ENCODE results near the gene WFIKKN1. TPM values are rescaled to one million over a fixed set of nuclear protein-coding genes. Genes with fewer than 3 reads are reported as not detected.
"Not testable (repeated sequence)": the region's sequence is repeated elsewhere in the genome, so short reads cannot be mapped to it uniquely, and the experiment has no call there.

The WFIKKN1 gene
- total RNA-seq, 2 donors from 2014 or later, result 0.10 to 0.18 TPM

DNA sequence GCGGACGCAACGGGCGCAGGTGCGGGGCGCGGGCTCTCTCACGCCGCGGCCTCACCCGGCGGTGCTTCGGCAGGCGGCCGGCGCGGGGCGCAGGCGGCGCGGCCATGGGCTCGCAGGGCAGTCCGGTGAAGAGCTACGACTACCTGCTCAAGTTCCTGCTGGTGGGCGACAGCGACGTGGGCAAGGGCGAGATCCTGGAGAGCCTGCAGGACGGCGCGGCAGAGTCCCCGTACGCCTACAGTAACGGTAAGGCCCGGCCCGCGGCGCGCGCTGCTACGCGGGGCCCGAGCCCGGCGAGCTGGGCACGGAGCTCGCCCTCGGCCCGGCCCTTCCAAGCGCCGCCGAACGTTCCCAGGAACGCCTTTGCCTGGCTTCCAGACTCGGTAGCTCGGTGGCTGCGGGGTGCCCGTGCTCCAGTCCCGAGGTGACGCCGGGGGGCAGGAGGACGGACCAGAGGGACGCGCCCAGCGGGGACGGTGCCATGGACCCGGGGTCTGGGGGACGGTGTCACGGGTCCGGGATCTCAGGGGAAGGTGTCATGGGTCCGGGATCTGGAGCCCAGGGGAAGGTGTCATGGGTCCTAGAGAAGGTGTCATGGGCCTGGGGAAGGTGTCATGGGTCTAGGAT lies 40.5 kb upstream of the WFIKKN1 start:
- DNase-seq, result no peak
- no peaks in the 10 kb centered on the region for H3K9me3 ChIP-seq (ENCODE audit: control insufficient read depth, low read length, poor library complexity, severe bottlenecking)
- no peak for ATAC-seq
- peak overlapping the region; percentile 95 for H3K27ac Mint-ChIP-seq
- peaks cover 3% of the 10 kb centered on the region for H3K36me3 Mint-ChIP-seq (ENCODE audit: low read depth)
- peaks cover 34% of the 10 kb centered on the region for H3K4me1 Mint-ChIP-seq
- no peaks in the 10 kb centered on the region for H3K27me3 Mint-ChIP-seq
- H3K4me3 Mint-ChIP-seq, result peak overlapping the region; percentile 98

DNA sequence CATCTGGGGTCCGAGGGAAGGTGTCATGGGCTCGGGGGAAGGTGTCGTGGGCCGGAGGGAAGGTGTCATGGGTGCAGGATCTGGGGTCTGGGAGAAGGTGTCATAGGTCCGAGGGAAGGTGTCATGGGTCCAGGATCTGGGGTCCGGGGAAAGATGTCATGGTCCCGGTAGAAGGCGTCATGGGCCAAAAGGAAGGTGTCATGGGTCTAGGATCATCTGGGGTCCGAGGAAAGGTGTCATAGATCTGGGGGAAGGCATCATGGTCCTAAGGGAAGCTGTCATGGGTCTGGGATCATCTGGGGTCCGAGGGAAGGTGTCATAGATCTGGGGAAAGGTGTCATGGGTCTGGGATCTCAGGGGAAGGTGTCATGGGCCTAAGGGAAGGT lies 40.0 kb upstream of the WFIKKN1 start:
- Mint-ChIP-seq H3K4me1 (peaks cover 34% of the 10 kb centered on the region), H3K4me3 (peak overlapping the region; percentile 98), H3K27me3 (no peaks in the 10 kb centered on the region), H3K27ac (peak overlapping the region; percentile 93), H3K36me3 (ENCODE audit: low read depth) (peaks cover 3% of the 10 kb centered on the region)
- ATAC-seq (no peak), DNase-seq (no peak)
- H3K9me3 ChIP-seq (ENCODE audit: control insufficient read depth, low read length, poor library complexity, severe bottlenecking), result no peaks in the 10 kb centered on the region

DNA sequence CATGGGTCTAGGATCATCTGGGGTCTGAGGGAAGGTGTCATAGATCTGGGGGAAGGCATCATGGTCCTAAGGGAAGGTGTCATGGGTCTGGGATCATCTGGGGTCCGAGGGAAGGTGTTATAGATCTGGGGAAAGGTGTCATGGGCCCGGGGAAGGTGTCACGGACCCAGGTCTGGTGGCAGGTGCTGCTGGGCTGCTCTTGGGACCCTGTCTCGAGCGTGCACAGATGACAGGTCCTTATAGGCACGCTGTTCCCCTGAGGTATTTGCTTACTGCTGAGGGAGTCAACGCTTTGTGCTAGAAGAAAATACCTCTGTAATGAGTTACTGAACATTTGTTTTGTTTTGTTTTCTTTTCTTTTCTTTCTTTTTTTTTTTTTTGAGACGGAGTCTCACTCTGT lies 39.6 kb upstream of the WFIKKN1 start:
- H3K9me3 ChIP-seq (ENCODE audit: control insufficient read depth, low read length, poor library complexity, severe bottlenecking), result no peaks in the 10 kb centered on the region
- Mint-ChIP-seq H3K27me3 (no peaks in the 10 kb centered on the region), H3K4me3 (peak overlapping the region; percentile 98), H3K27ac (peak overlapping the region; percentile 93), H3K36me3 (ENCODE audit: low read depth) (peaks cover 3% of the 10 kb centered on the region), H3K4me1 (peaks cover 34% of the 10 kb centered on the region)
- ATAC-seq (no peak), DNase-seq (no peak)

DNA sequence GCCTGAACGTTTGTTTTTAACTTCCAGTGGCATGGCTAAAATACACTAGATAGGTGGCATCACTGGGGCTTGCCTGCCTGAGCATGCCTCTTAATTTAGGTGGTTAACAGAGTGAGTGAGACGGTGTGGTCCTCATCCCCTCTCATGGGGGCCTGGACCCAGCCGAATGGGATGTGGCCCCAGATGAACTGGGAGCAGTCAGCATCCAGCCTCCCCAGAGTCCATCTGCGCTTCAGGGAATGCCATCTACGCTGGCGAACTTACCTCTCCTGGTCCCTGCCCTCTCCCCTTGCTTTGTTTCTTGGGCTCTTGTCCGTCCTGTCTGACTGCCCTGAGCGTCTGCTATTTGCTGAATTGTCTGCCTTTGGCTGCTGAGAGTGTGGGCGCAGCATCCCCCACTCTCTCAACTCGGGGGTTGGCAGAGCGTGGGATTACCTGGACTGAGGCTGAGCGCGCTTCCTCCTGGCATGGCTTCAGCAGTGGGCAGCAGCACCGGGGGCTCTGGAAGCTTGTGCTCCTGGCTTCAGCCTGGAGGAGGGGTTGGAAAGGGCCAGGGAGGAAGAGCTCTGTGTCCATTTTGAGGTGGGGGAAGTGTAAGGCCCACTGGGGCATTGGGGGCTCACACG lies 38.8 kb upstream of the WFIKKN1 start:
- Mint-ChIP-seq H3K27me3 (no peaks in the 10 kb centered on the region), H3K4me3 (peak overlapping the region; percentile 98), H3K36me3 (ENCODE audit: low read depth) (peaks cover 3% of the 10 kb centered on the region), H3K4me1 (peaks cover 39% of the 10 kb centered on the region), H3K27ac (peak overlapping the region; percentile 93)
- no peaks in the 10 kb centered on the region for H3K9me3 ChIP-seq (ENCODE audit: control insufficient read depth, low read length, poor library complexity, severe bottlenecking)
- no peak for DNase-seq
- no peak for ATAC-seq

DNA sequence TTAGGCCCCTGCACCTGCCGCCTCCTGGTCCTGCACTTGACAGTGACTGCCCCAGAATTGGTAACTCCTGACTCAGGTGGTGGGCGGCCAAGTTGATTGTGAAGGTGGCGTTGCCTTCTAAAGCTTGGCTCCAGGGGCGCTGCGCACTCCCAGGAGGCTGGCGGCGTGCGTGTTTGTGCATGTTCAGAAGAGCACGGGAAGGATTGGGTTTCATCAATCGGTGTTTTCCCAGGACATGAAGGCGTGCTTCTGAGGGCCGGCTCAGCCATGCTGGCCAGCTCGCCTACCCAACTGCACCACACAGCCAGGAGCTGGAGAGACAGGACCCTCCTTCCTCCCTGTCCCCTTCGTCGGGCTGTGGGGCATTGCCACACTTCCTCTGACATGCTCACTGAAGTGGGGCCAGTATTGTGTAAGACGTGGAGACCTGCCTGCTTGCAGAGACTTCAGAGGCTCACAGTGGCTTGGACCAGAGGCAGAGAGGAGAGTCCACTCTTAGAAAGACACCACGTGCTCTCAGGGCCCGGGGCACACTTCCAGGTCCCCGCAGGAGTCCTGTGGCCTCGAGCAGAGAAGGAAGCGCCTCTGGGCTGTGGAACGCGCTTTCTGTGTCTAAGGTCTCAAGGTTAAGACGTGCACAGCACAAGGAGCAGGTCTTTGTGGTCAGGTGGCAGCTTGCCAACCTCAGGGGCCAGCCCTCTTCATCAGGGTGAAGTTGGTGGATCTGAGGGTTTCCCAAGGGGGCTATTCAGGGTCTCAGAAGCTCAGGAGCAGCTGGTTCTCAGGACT lies 38.1 kb upstream of the WFIKKN1 start:
- DNase-seq (no peak), ATAC-seq (no peak)
- H3K36me3 Mint-ChIP-seq (ENCODE audit: low read depth), result peaks cover 3% of the 10 kb centered on the region
- H3K27ac Mint-ChIP-seq, result peak overlapping the region; percentile 93
- peaks cover 36% of the 10 kb centered on the region for H3K4me1 Mint-ChIP-seq
- no peaks in the 10 kb centered on the region for H3K27me3 Mint-ChIP-seq
- H3K4me3 Mint-ChIP-seq, result no peak overlapping the region
- no peaks in the 10 kb centered on the region for H3K9me3 ChIP-seq (ENCODE audit: control insufficient read depth, low read length, poor library complexity, severe bottlenecking)

DNA sequence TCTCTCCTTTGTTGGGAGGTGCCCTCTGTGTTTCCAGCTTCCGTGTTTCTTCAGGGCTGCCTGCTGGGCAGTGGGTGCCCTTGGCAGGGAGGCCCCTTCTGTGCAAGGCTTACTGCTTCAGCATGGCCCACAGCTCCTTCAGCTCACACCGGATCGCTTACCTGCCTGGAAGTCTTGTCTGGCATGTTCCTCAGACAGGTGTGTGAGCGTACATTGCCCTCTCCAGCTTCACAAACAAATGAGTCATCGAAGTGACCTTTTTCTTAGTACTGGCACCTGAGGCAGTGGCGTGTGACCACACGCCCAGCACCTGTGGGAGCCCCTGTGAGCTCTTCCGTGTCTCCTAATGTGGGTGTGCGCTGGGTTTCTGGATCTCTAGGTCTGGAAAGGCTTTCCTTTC lies 37.4 kb upstream of the WFIKKN1 start:
- ATAC-seq (no peak), DNase-seq (no peak)
- H3K9me3 ChIP-seq (ENCODE audit: control insufficient read depth, low read length, poor library complexity, severe bottlenecking), result no peaks in the 10 kb centered on the region
- no peak overlapping the region for H3K27ac Mint-ChIP-seq
- peaks cover 33% of the 10 kb centered on the region for H3K4me1 Mint-ChIP-seq
- peaks cover 3% of the 10 kb centered on the region for H3K36me3 Mint-ChIP-seq (ENCODE audit: low read depth)
- no peaks in the 10 kb centered on the region for H3K27me3 Mint-ChIP-seq
- H3K4me3 Mint-ChIP-seq, result no peak overlapping the region

DNA sequence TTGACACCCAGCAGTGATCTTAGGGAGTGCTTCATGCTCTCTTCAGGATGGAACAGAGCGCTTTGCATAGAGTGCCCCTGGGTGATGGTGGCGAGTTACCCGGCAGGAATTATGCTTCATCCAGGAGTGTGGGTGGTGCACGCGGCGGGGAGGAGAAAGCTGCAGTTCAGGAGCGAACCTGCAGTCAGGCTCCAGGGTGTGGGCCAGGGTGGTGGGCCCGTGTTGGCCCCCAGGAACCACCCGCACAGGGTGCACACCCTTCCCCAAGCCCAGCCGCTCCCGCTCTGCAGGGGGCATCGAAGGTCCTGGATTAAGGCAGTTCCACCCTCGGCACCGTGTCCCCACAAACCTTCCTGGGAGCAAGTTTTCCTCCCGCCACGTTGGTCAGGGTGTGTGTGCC lies 37.0 kb upstream of the WFIKKN1 start:
- Mint-ChIP-seq H3K4me1 (peaks cover 31% of the 10 kb centered on the region), H3K27me3 (no peaks in the 10 kb centered on the region)
- no peak for ATAC-seq

DNA sequence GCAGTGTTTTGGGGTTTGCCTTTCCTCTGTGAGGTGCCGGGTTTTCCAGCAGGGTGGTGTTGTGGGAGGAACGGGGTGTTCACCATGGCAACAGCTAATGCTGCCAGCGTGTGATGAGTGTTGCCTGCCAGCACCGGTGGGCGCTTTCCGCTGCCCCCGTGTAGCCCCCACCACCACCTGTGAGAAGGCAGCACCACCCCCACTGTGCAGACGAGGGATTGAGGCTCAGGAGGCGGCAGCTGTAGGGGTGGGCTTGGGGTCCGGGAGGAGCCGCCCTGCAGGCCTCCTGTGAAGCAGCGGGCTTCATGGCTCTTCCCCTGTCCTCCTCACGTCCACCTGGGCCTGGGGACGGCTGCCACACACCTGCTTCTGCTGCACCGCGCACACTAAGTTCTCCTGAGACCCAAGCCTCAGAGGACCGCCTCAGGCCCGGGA lies 35.7 kb upstream of the WFIKKN1 start:
- Mint-ChIP-seq H3K4me1 (peaks cover 29% of the 10 kb centered on the region), H3K4me3 (no peak overlapping the region), H3K36me3 (ENCODE audit: low read depth) (no peaks in the 10 kb centered on the region), H3K27ac (peak overlapping the region; percentile 60), H3K27me3 (no peaks in the 10 kb centered on the region)
- ATAC-seq, result no peak
- H3K9me3 ChIP-seq (ENCODE audit: control insufficient read depth, low read length, poor library complexity, severe bottlenecking), result no peaks in the 10 kb centered on the region
- no peak for DNase-seq

More for the DNA sequence above, 37.0 kb upstream of the WFIKKN1 start:
- Mint-ChIP-seq H3K4me3 (no peak overlapping the region), H3K36me3 (ENCODE audit: low read depth) (peaks cover 3% of the 10 kb centered on the region), H3K27ac (no peak overlapping the region)
- no peak for DNase-seq
- no peaks in the 10 kb centered on the region for H3K9me3 ChIP-seq (ENCODE audit: control insufficient read depth, low read length, poor library complexity, severe bottlenecking)

DNA sequence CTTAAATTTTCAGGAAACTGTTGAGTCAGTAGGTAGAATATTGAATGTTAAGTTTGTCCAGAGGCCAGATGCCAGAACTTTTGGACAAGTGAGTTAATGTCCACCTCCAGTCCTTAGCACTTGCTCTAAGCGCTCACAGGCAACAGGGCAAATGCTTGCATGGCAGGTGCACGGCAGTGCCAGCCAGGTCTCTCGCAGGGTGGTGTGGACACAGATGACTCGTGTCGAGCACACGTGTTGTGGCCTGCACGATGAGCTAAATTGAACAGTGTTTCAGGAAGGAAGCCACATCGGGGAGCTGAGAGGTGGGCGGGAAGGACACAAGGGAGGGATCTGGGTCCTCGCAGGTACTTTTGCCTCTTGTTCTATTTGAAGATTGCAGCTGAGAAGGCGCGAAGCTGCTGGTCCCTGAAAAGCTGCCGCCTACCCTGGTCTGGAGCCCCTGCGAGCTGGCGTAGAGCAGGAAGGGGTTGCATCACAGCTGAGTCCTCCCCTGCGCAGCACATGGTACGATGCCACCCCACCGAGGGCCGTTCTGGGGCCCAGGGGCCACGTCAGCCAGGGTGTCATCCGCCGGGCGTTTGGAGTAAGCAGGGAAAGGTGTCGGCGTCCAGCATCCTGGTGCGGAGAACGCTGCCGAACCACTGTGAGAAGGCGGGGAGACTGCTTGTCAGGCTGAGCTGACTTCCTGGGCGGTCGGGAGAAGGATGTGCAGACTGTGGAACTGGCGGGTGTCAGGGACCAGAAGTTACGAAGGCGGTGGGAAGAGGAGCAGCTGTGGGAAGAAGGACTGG lies 34.6 kb upstream of the WFIKKN1 start:
- H3K9me3 ChIP-seq (ENCODE audit: control insufficient read depth, low read length, poor library complexity, severe bottlenecking), result no peaks in the 10 kb centered on the region
- peaks cover 22% of the 10 kb centered on the region for H3K4me1 Mint-ChIP-seq
- no peaks in the 10 kb centered on the region for H3K27me3 Mint-ChIP-seq
- DNase-seq (no peak), ATAC-seq (no peak)
- no peak overlapping the region for H3K27ac Mint-ChIP-seq
- H3K36me3 Mint-ChIP-seq (ENCODE audit: low read depth), result no peaks in the 10 kb centered on the region
- no peak overlapping the region for H3K4me3 Mint-ChIP-seq

DNA sequence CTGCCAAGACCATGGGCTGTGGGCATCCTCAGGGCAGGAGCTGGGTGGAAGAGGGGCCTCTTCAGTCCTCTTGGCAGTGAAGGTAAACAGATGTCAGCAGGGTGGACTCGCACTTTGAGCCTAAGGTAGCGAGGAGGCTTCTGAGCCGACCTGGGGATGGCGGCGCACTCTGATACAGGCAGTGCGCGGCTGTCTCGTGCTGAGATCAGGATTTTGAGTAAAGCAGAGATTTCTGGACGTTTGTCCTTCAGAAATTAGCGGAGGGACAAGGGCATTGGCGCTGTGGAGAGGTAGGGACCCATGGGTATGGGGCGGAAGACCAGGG lies 34.1 kb upstream of the WFIKKN1 start:
- Mint-ChIP-seq H3K27me3 (no peaks in the 10 kb centered on the region), H3K27ac (no peak overlapping the region)

DNA sequence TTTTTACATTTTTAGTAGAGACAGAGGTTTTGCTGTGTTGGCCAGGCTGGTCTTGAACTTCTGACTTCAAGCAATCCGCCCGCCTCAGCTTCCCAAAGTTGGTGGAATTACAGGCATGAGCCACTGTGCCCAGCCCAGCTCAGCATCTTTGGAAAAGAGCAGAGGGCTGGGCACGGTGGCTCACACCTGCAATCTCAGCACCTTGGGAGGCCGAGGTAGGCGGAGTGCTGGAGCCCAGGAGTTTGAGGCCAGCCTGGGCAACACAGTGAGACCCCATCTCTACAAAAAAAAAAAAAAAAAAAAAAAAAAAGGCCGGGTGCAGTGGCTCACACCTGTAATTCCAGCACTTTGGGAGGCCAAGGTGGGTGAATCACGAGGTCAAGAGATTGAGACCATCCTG lies 33.1 kb upstream of the WFIKKN1 start:
- not testable (repeated sequence) for H3K9me3 ChIP-seq (ENCODE audit: control insufficient read depth, low read length, poor library complexity, severe bottlenecking); H3K27me3 Mint-ChIP-seq; ATAC-seq; H3K36me3 Mint-ChIP-seq (ENCODE audit: low read depth); H3K4me3 Mint-ChIP-seq; DNase-seq; H3K27ac Mint-ChIP-seq
- H3K4me1 Mint-ChIP-seq, result peaks cover 14% of the 10 kb centered on the region

More for the DNA sequence above, 34.1 kb upstream of the WFIKKN1 start:
- H3K36me3 Mint-ChIP-seq (ENCODE audit: low read depth), result no peaks in the 10 kb centered on the region
- H3K9me3 ChIP-seq (ENCODE audit: control insufficient read depth, low read length, poor library complexity, severe bottlenecking), result no peaks in the 10 kb centered on the region
- DNase-seq (no peak), ATAC-seq (no peak)
- H3K4me3 Mint-ChIP-seq, result no peak overlapping the region
- H3K4me1 Mint-ChIP-seq, result peaks cover 19% of the 10 kb centered on the region

DNA sequence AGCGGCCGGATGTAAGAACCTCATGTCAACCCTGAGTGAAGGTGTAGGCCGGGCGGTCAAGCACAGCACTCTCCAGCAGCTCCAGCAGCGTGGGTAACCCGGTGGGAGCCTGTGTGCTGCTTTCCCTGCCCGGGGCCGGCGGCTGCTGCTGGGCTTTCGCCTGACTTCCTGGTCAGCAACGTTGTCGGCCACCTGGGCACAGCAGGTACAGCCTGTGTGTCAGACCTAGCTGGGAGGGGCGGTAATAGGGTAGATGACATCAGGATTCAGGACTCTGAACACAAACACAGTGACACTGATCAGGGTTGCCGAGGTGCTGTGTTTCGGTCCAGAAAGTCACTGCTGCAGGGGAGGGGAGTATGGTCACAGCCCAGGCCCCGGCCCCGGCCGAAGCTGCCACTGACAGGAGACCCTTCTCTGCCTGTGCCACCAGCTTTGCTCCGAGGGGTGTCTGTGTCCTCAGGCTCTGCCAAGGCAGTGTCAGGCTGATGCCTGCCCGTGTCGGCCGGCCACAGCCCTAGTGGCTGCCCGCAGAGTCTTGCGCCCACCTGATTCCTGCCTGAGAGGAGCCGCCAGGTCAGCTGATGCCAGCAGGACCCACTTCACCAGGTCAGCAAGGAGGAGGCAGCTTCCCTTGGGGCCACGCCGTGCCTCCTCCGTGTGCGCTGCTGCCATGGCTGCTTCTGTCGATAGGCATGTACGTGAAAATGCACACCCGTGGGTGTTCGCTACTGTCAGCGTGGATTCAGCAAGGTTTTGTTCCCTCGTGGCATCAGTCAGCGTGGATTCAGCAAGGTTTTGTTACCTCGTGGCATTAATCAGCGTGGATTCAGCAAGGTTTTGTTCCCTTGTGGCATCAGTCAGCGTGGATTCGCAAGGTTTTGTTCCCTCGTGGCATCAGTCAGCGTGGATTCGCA lies 31.7 kb upstream of the WFIKKN1 start:
- H3K9me3 ChIP-seq (ENCODE audit: control insufficient read depth, low read length, poor library complexity, severe bottlenecking), result no peaks in the 10 kb centered on the region
- no peak for ATAC-seq
- Mint-ChIP-seq H3K4me3 (no peak overlapping the region), H3K36me3 (ENCODE audit: low read depth) (peaks cover 2% of the 10 kb centered on the region), H3K27me3 (no peaks in the 10 kb centered on the region), H3K4me1 (peaks cover 11% of the 10 kb centered on the region), H3K27ac (no peak overlapping the region)
- no peak for DNase-seq
